ENCODE data around the gene NFYA.

DNA sequence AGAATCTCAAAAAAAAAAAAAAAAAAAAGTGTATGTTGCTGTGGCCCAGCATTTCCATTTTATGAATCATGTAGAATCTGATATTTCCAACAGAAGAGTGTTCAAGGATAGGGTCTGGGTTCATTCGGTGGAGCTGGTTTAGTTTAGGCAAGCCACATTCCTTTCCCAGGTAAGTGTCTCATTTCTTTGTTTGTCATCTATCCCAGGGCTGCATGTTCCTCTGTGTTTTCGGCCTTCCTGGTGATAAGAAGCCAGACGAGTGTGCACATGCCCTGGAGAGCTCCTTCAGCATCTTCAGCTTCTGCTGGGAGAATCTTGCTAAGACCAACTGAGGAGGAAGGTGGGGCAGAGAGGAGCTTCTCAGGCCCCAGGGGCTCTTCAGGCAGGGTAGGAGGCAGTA lies 38.2 kb downstream of the NFYA start:
- TF ChIP-seq RAD21 (IDR thresholded peaks at IDR 0.05; ENCODE audit: low read depth) (no peak), ZBTB7A (IDR thresholded peaks at IDR 0.05; ENCODE audit: low read depth) (no peak), TAF1 (IDR thresholded peaks at IDR 0.05; ENCODE audit: low read depth) (no peak), EP300 (IDR thresholded peaks at IDR 0.05; ENCODE audit: borderline replicate concordance) (no peak), YY1 (IDR thresholded peaks at IDR 0.05; ENCODE audit: low read depth) (no peak), FOXM1 (IDR thresholded peaks at IDR 0.05; ENCODE audit: borderline replicate concordance, low read depth) (no peak)
- TF ChIP-seq, protein P1, sequence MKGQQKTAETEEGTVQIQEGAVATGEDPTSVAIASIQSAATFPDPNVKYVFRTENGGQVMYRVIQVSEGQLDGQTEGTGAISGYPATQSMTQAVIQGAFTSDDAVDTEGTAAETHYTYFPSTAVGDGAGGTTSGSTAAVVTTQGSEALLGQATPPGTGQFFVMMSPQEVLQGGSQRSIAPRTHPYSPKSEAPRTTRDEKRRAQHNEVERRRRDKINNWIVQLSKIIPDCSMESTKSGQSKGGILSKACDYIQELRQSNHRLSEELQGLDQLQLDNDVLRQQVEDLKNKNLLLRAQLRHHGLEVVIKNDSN (IDR thresholded peaks at IDR 0.05): no peak
